HepG2 (cell line): ENCODE measurements around the gene RPP14. TPM values are rescaled to one million over a fixed set of nuclear protein-coding genes. Genes with fewer than 3 reads are reported as not detected.

Source experiments
- AKAP8 ChIP-seq: sonication (generic); formaldehyde crosslinking; IDR thresholded peaks from 2 replicates; pipeline ENCODE4 v1.5.1; 2020; ENCODE audit warnings: mild to moderate bottlenecking, missing genetic modification reagents
- ATRX ChIP-seq: sonication (generic); formaldehyde crosslinking; IDR thresholded peaks from 2 replicates; pipeline ENCODE4 v1.4.0; 2020; ENCODE audit warnings: missing genetic modification reagents, borderline replicate concordance
- BORCS8-MEF2B ChIP-seq: sonication (generic); formaldehyde crosslinking; IDR thresholded peaks from 2 replicates; pipeline ENCODE4 v1.8.0; 2022; ENCODE audit warnings: mild to moderate bottlenecking, missing genetic modification reagents
- CENPX ChIP-seq: sonication (generic); formaldehyde crosslinking; IDR thresholded peaks from 2 replicates; pipeline ENCODE4 v1.9.0; 2021; ENCODE audit warnings: mild to moderate bottlenecking, missing genetic modification reagents, moderate library complexity
- MEIS1 ChIP-seq: sonication (generic); formaldehyde crosslinking; IDR thresholded peaks from 2 replicates; pipeline ENCODE4 v1.9.0; 2021; ENCODE audit warnings: mild to moderate bottlenecking, missing genetic modification reagents, moderate library complexity, borderline replicate concordance
- NKX3-1 ChIP-seq: sonication (generic); formaldehyde crosslinking; IDR thresholded peaks from 2 replicates; pipeline ENCODE4 v1.5.0; 2020; ENCODE audit warnings: missing genetic modification reagents
- PAF1 ChIP-seq: IDR thresholded peaks from 2 replicates; pipeline ENCODE4 v1.6.1; 2016; ENCODE audit warnings: missing genetic modification reagents, missing compliant biosample characterization
- PHF21A ChIP-seq: sonication (generic); formaldehyde crosslinking; IDR thresholded peaks from 2 replicates; pipeline ENCODE4 v1.5.0; 2020; ENCODE audit warnings: mild to moderate bottlenecking, missing genetic modification reagents
- SMAD9 ChIP-seq: sonication (generic); formaldehyde crosslinking; IDR thresholded peaks from 2 replicates; pipeline ENCODE4 v1.5.1; 2020; ENCODE audit warnings: mild to moderate bottlenecking, missing genetic modification reagents
- STAG1 ChIP-seq: sonication (generic); formaldehyde crosslinking; IDR thresholded peaks from 2 replicates; pipeline ENCODE4 v1.4.0; 2020; ENCODE audit warnings: missing genetic modification reagents
- SUZ12 ChIP-seq: fragments of 150-350 bp; IDR thresholded peaks from 2 replicates; pipeline ENCODE4 v1.6.1; 2014; ENCODE audit warnings: low read depth, low read length
- TMF1 ChIP-seq: sonication (generic); formaldehyde crosslinking; IDR thresholded peaks from 2 replicates; pipeline ENCODE4 v1.8.1; 2022; ENCODE audit warnings: low read depth, missing genetic modification reagents
- ZFX ChIP-seq: sonication (generic); formaldehyde crosslinking; IDR thresholded peaks from 2 replicates; pipeline ENCODE4 v1.4.0; 2020; ENCODE audit warnings: mild to moderate bottlenecking, low read depth, missing genetic modification reagents, moderate library complexity
- ZMYM3 ChIP-seq: sonication (generic); formaldehyde crosslinking; IDR thresholded peaks from 2 replicates; pipeline ENCODE4 v1.5.1; 2020; ENCODE audit warnings: mild to moderate bottlenecking, missing genetic modification reagents
- ZNF282 ChIP-seq: fragments of 450-650 bp; IDR thresholded peaks from 2 replicates; pipeline ENCODE4 v1.6.1; 2018; ENCODE audit not compliant: partially characterized antibody
- ZNF350 ChIP-seq: sonication (generic); formaldehyde crosslinking; IDR thresholded peaks from 2 replicates; pipeline ENCODE4 v1.4.0; 2020; ENCODE audit warnings: mild to moderate bottlenecking, low read depth, missing genetic modification reagents, borderline replicate concordance
- ZNF552 ChIP-seq: sonication (generic); formaldehyde crosslinking; IDR thresholded peaks from 2 replicates; pipeline ENCODE4 v1.9.0; 2022; ENCODE audit warnings: missing genetic modification reagents, mild to moderate bottlenecking, borderline replicate concordance
- ZNF616 ChIP-seq: sonication (generic); formaldehyde crosslinking; IDR thresholded peaks from 2 replicates; pipeline ENCODE4 v1.5.0; 2020; ENCODE audit warnings: low read depth, mild to moderate bottlenecking, missing genetic modification reagents
- ZNF788 ChIP-seq: sonication (generic); formaldehyde crosslinking; IDR thresholded peaks from 2 replicates; pipeline ENCODE4 v1.5.0; 2020; ENCODE audit warnings: mild to moderate bottlenecking, missing genetic modification reagents, borderline replicate concordance
- polyA plus RNA-seq, 8 experiments: library from polyadenylated mRNA; depleted of rRNA in 3 of 8; stranded (reverse) in 7 of 8; unstranded in 1 of 8; fragments of >200 nt; fragmentation: Illumina TruSeq in 4 of 8; extraction: Trizol in 4 of 8; gene quantifications; 2 replicates each; pipeline versions ENCODE4 v1.2.1 to v1.2.3, GENCODE V29; 2011 to 2016; ENCODE audit warnings: low read depth in 4 of 8, missing spikeins in 1 of 8, mixed read lengths in 1 of 8; ENCODE audit not compliant: insufficient read depth in 1 of 8
- total RNA-seq, 5 experiments: library from RNA; depleted of rRNA; stranded (reverse); fragments of >200 nt; fragmentation: Illumina TruSeq; extraction: Trizol; gene quantifications; 2 replicates each; pipeline ENCODE4 v1.2.3, GENCODE V29; 2016; ENCODE audit warnings: low read depth in 1 of 5
- TF ChIP-seq, protein P1 (sequence below): sonication (generic); formaldehyde crosslinking; IDR thresholded peaks from 2 replicates; pipeline ENCODE4 v1.4.0; 2020; ENCODE audit warnings: missing genetic modification reagents
- TF ChIP-seq, protein P2 (sequence below): sonication (generic); formaldehyde crosslinking; IDR thresholded peaks from 2 replicates; pipeline ENCODE4 v1.4.0; 2020; ENCODE audit warnings: missing genetic modification reagents
- TF ChIP-seq, protein P3 (sequence below): sonication (generic); formaldehyde crosslinking; IDR thresholded peaks from 2 replicates; pipeline ENCODE4 v1.5.0; 2020; ENCODE audit warnings: missing genetic modification reagents
- TF ChIP-seq, protein P4 (sequence below): IDR thresholded peaks from 2 replicates; pipeline ENCODE4 v1.6.1; 2016

RPP14 gene
- total and polyA plus RNA-seq, 2 of the 13 experiments (the other 11 are each of a cell fraction or from before 2014, with no cell fraction given) = 15.4 to 16.2 TPM

DNA sequence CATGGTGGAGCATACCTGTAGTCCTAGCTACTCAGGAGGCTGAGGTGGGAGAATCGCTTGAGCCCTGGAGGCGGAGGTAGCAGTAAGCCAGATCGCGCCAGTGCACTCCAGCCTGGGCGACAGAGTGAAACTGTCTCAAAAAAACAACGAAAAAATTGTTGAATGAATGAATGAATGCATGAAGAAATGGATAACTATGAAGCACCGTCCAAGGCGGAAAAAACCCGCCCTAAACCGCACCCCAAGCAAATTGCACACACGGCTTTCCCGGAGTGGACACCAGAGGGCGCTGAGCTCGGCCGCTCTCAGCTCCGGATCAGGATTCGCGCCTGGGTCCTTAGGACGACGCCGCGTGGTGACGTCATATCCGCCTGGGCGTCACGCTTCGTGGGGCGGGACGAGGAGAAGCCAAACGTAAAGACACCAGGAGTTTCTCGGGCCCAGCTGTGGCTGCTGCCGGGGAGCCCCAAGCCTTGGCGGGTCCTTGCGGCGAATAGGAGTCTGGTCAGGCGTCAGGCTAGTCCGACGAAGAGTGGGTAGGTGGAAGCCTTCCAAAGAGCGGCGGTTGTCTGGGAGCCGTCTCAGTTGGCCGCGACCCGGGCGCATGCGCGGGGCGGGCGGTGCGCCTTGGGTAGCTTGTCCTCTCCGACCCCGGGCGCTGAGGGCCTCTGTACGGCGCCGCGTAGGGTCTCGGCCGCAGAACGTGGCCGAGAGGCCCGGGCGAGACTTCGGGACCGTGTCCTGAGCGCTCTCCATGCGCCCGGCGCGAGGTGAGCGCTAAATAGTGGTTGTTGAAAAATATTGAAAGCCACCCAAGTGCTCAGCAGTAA is at the start of gene RPP14, which contains the start of gene HTD2 (continued):
- TF ChIP-seq, protein P1, sequence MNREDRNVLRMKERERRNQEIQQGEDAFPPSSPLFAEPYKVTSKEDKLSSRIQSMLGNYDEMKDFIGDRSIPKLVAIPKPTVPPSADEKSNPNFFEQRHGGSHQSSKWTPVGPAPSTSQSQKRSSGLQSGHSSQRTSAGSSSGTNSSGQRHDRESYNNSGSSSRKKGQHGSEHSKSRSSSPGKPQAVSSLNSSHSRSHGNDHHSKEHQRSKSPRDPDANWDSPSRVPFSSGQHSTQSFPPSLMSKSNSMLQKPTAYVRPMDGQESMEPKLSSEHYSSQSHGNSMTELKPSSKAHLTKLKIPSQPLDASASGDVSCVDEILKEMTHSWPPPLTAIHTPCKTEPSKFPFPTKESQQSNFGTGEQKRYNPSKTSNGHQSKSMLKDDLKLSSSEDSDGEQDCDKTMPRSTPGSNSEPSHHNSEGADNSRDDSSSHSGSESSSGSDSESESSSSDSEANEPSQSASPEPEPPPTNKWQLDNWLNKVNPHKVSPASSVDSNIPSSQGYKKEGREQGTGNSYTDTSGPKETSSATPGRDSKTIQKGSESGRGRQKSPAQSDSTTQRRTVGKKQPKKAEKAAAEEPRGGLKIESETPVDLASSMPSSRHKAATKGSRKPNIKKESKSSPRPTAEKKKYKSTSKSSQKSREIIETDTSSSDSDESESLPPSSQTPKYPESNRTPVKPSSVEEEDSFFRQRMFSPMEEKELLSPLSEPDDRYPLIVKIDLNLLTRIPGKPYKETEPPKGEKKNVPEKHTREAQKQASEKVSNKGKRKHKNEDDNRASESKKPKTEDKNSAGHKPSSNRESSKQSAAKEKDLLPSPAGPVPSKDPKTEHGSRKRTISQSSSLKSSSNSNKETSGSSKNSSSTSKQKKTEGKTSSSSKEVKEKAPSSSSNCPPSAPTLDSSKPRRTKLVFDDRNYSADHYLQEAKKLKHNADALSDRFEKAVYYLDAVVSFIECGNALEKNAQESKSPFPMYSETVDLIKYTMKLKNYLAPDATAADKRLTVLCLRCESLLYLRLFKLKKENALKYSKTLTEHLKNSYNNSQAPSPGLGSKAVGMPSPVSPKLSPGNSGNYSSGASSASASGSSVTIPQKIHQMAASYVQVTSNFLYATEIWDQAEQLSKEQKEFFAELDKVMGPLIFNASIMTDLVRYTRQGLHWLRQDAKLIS (CRISPR knock-in tag) = no peak
- TF ChIP-seq CENPX (no peak), MEIS1 (CRISPR knock-in tag) (no peak; the same call in 1 of the 2 replicates), TMF1 (CRISPR knock-in tag) (peak; percentile 85), ZMYM3 (CRISPR knock-in tag) (peak; percentile 89), ZFX (CRISPR knock-in tag) (peak; percentile 92), AKAP8 (CRISPR knock-in tag) (0 out of 2 replicates have a peak, but pooled peaks have one; percentile 45), SUZ12 (no peak), ZNF788 (peak; percentile 96; the same call in 1 of the 2 replicates), ZNF282 (no peak), PHF21A (CRISPR knock-in tag) (no peak; the same call in 1 of the 2 replicates), NKX3-1 (no peak), ZNF616 (CRISPR knock-in tag) (no peak), ATRX (CRISPR knock-in tag) (no peak), ZNF350 (CRISPR knock-in tag) (peak; percentile 93; the same call in 1 of the 2 replicates), BORCS8-MEF2B (CRISPR knock-in tag) (peak; percentile 67; the same call in 1 of the 2 replicates), STAG1 (CRISPR knock-in tag) (peak; percentile 59), SMAD9 (CRISPR knock-in tag) (no peak), ZNF552 (CRISPR knock-in tag) (no peak), PAF1 (no peak)
- TF ChIP-seq, protein P2, sequence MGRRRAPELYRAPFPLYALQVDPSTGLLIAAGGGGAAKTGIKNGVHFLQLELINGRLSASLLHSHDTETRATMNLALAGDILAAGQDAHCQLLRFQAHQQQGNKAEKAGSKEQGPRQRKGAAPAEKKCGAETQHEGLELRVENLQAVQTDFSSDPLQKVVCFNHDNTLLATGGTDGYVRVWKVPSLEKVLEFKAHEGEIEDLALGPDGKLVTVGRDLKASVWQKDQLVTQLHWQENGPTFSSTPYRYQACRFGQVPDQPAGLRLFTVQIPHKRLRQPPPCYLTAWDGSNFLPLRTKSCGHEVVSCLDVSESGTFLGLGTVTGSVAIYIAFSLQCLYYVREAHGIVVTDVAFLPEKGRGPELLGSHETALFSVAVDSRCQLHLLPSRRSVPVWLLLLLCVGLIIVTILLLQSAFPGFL (CRISPR knock-in tag) = no peak
- TF ChIP-seq, protein P3, sequence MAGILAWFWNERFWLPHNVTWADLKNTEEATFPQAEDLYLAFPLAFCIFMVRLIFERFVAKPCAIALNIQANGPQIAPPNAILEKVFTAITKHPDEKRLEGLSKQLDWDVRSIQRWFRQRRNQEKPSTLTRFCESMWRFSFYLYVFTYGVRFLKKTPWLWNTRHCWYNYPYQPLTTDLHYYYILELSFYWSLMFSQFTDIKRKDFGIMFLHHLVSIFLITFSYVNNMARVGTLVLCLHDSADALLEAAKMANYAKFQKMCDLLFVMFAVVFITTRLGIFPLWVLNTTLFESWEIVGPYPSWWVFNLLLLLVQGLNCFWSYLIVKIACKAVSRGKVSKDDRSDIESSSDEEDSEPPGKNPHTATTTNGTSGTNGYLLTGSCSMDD (CRISPR knock-in tag) = no peak
- TF ChIP-seq, protein P4, sequence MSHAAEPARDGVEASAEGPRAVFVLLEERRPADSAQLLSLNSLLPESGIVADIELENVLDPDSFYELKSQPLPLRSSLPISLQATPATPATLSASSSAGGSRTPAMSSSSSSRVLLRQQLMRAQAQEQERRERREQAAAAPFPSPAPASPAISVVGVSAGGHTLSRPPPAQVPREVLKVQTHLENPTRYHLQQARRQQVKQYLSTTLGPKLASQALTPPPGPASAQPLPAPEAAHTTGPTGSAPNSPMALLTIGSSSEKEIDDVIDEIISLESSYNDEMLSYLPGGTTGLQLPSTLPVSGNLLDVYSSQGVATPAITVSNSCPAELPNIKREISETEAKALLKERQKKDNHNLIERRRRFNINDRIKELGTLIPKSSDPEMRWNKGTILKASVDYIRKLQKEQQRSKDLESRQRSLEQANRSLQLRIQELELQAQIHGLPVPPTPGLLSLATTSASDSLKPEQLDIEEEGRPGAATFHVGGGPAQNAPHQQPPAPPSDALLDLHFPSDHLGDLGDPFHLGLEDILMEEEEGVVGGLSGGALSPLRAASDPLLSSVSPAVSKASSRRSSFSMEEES (CRISPR knock-in tag) = peak; percentile 48
